A673 (cell line): ENCODE results near the gene TBC1D22A. TPM values are rescaled to one million over a fixed set of nuclear protein-coding genes. Genes with fewer than 3 reads are reported as not detected.

ENCODE experiments used
- BruUV-seq: library from RNA; stranded (reverse); fragments of 400-500 nt; replicated peaks from 2 replicates; lab custom pipeline; 2021; lab: Mats Ljungman, UMichigan
- CTCF ChIA-PET: fragments of 300-600 bp; sonication (Branson Sonifier 250); formaldehyde crosslinking; loops from one replicate; lab custom pipeline; 2022; ENCODE audit warnings: antibody characterized with exemption; lab: Charles Lee
- POLR2A ChIA-PET: fragments of 300-600 bp; sonication (Branson Sonifier 250); formaldehyde crosslinking; loops from one replicate; lab custom pipeline; 2022; ENCODE audit warnings: antibody characterized with exemption; ENCODE audit not compliant: low non-redundant PET; lab: Charles Lee
- DNase-seq: peaks from one replicate; pipeline ENCODE4 v3.0.0-alpha.2; 2015; ENCODE audit warnings: low spot score
- H3K27ac ChIP-seq: fragments of 200-600 bp; sonication (generic); 2 replicates; pipeline ENCODE4 v1.5.1; 2016; ENCODE audit warnings: mixed run types, low read depth, mild to moderate bottlenecking, mixed read lengths, antibody characterized with exemption, low read length; ENCODE audit not compliant: poor library complexity, severe bottlenecking
- H3K27me3 ChIP-seq: fragments of 200-600 bp; sonication (generic); replicated peaks from 2 replicates; pipeline ENCODE4 v1.6.1; 2017; ENCODE audit warnings: mixed run types, low read depth, mild to moderate bottlenecking, mixed read lengths, antibody characterized with exemption, low read length; ENCODE audit not compliant: insufficient read depth, poor library complexity
- H3K36me3 ChIP-seq: fragments of 200-600 bp; sonication (generic); 2 replicates; pipeline ENCODE4 v1.6.1; 2016; ENCODE audit warnings: mixed run types, mild to moderate bottlenecking, mixed read lengths, antibody characterized with exemption, low read length; ENCODE audit not compliant: insufficient read depth, poor library complexity, severe bottlenecking
- H3K4me1 ChIP-seq: fragments of 200-600 bp; sonication (generic); 2 replicates; pipeline ENCODE4 v1.6.1; 2017; ENCODE audit warnings: mixed run types, mild to moderate bottlenecking, mixed read lengths, antibody characterized with exemption, low read length; ENCODE audit not compliant: insufficient read depth, poor library complexity, severe bottlenecking
- H3K4me3 ChIP-seq: fragments of 200-600 bp; sonication (generic); 2 replicates; pipeline ENCODE4 v1.5.1; 2016; ENCODE audit warnings: low read depth, mixed run types, mild to moderate bottlenecking, mixed read lengths, low read length; ENCODE audit not compliant: poor library complexity, severe bottlenecking
- H3K9me3 ChIP-seq: fragments of 200-600 bp; sonication (generic); 2 replicates; pipeline ENCODE4 v1.6.1; 2016; ENCODE audit warnings: mixed run types, low read depth, mild to moderate bottlenecking, mixed read lengths, antibody characterized with exemption, low read length; ENCODE audit not compliant: poor library complexity, severe bottlenecking
- CTCF ChIP-seq: fragments of 300-800, 200-600 bp; sonication (generic); conservative IDR thresholded peaks from 2 replicates; pipeline ENCODE4 v1.5.1; 2017; ENCODE audit warnings: low read depth, mild to moderate bottlenecking, antibody characterized with exemption, low read length, moderate library complexity, mixed read lengths
- EZH2 ChIP-seq: fragments of 200-600 bp; sonication (generic); IDR thresholded peaks from 2 replicates; pipeline ENCODE4 v1.6.1; 2017; ENCODE audit warnings: borderline replicate concordance, low read depth, mild to moderate bottlenecking, mixed read lengths, antibody characterized with exemption, low read length; ENCODE audit not compliant: poor library complexity, severe bottlenecking
- intact Hi-C: fragments of 100-400 bp; cut with micrococcal nuclease; formaldehyde crosslinking; loops from one replicate; pipeline ENCODE4 v1.10.0; 2022; ENCODE audit not compliant: unreplicated experiment
- total RNA-seq: library from RNA; stranded (reverse); gene quantifications from 2 replicates; pipeline ENCODE4 v1.2.3, GENCODE V29; 2021

Gene TBC1D22A
- total RNA-seq, 1 experiment from 2014 or later: 22.5 TPM

DNA sequence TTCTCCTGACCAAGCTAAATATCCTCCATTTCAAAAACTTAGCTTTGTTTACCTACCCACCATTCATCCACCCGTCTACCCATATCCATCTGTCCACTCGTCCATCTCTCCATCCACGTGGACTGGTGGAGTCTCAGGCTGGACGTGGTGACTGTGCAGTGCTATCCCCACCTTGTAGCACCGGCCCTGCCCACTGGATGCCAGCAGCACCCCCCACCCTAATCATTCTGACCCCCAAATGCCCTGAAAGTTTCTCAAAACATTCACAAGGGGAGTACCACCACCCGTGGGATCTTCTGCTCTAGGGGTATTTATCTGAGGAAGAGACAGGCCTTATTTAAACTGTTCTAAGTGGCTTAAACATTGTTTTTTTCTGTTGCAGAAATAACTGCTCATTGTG, 206.4 kb downstream of the TBC1D22A start:
- intact Hi-C loops: no loop called here
- Histone ChIP-seq H3K27ac (no peak overlapping the region), H3K27me3 (no peaks in the 10 kb centered on the region), H3K36me3 (no peaks in the 10 kb centered on the region), H3K4me1 (peaks cover 15% of the 10 kb centered on the region), H3K4me3 (no peak overlapping the region), H3K9me3 (no peaks in the 10 kb centered on the region)
- ChIA-PET POLR2A (no interaction called here), CTCF (no interaction called here)
- no peak for DNase-seq
- no TSS peak for BruUV-seq
- TF ChIP-seq CTCF (no peak), EZH2 (no peak)

- intact Hi-C loops: no loop called here
- Histone ChIP-seq H3K4me3 (no peak overlapping the region), H3K36me3 (no peaks in the 10 kb centered on the region), H3K4me1 (peaks cover 15% of the 10 kb centered on the region), H3K27ac (no peak overlapping the region), H3K27me3 (no peaks in the 10 kb centered on the region), H3K9me3 (no peaks in the 10 kb centered on the region)
- no peak for DNase-seq
- no TSS peak for BruUV-seq
- CTCF ChIA-PET: no interaction called here
- POLR2A ChIA-PET: no interaction called here
- no peak for TF ChIP-seq CTCF
- no peak for TF ChIP-seq EZH2
These were observed 207.0 kb downstream of the TBC1D22A start for GRCh38 chr22:46969491-46969890.

GRCh38 chr22:46969961-46970360, 207.5 kb downstream of the TBC1D22A start:
- H3K9me3 ChIP-seq: no peaks in the 10 kb centered on the region
- peaks cover 15% of the 10 kb centered on the region for H3K4me1 ChIP-seq
- no peak for DNase-seq
- H3K36me3 ChIP-seq: no peaks in the 10 kb centered on the region
- BruUV-seq: no TSS peak
- ChIA-PET POLR2A (no interaction called here), CTCF (no interaction called here)
- H3K27ac ChIP-seq: no peak overlapping the region
- H3K27me3 ChIP-seq: no peaks in the 10 kb centered on the region
- H3K4me3 ChIP-seq: no peak overlapping the region
- intact Hi-C loops: no loop called here
- no peak for TF ChIP-seq EZH2
- no peak for TF ChIP-seq CTCF
